Amniotic stem cell (primary cell): Measurements from ENCODE around the gene MCM5.
"Not testable (repeated sequence)": the region's sequence is repeated elsewhere in the genome, so short reads cannot be mapped to it uniquely, and the experiment has no call there.

ENCODE experiments used
- DNase-seq: peaks from one replicate; lab custom pipeline; 2025; lab: John Stamatoyannopoulos, UW

Gene MCM5

GRCh38 chr22:35379146-35379993 is 20.6 kb upstream of the MCM5 start:
- DNase-seq = no peak

DNA sequence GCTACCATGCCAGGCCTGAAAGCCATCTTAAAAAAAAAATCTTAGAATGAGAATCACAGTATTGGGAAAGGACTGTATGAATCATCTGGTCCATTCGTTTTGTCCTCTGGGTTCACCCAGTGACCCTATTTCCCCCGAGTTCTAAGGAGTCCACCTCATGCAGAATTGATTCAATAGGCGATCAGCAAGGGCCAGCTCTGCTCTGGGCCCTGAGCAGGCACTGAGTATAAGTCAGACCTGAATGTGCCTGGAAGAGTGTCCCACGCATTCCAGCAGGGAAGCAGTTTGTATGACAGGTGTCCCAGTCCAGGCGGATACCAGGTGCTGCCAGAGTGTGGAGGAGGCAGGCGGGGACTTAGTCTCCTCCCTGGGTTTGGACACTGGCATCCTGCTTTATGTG is 19.9 kb upstream of the MCM5 start:
- DNase-seq = no peak

GRCh38 chr22:35380537-35381423 is 19.2 kb upstream of the MCM5 start, which contains the start of gene HMOX1:
TSS of gene HMOX1 (plus strand) at chr22:35381096. CDS start at chr22:35381174, 78 bp downstream.
- DNase-seq = peak; percentile 72

DNA sequence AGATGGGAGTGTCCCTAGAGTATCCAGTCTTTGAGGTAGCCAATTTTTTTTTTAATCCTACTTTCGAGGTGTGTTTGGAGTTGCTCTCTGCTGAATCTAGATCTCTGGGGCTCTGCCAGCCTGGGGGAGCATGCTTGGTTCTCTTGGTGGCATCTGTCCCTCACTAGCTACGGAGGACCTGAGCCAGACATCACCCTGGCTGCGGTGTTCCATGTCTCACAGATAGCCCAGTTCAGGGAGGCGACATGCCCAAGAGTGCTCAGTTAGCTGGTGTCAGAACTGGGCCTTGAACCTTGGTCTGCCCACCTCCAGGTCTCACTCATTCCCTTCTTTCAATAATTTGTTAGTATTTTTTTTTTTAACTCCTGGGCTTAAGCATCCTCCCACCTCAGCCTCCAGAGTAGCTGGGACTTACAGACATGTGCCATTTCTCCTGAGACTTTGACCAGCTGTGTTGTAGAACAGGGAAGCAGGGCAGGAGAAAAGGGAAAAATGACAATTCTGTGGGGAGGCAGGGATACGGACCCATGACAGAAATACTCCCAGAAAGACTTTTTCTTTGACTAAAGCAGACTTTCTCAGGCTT is 18.4 kb upstream of the MCM5 start:
- no peak for DNase-seq

GRCh38 chr22:35383679-35384071 is 16.3 kb upstream of the MCM5 start:
- DNase-seq = no peak

GRCh38 chr22:35384527-35384926 is 15.4 kb upstream of the MCM5 start:
- DNase-seq = no peak

DNA sequence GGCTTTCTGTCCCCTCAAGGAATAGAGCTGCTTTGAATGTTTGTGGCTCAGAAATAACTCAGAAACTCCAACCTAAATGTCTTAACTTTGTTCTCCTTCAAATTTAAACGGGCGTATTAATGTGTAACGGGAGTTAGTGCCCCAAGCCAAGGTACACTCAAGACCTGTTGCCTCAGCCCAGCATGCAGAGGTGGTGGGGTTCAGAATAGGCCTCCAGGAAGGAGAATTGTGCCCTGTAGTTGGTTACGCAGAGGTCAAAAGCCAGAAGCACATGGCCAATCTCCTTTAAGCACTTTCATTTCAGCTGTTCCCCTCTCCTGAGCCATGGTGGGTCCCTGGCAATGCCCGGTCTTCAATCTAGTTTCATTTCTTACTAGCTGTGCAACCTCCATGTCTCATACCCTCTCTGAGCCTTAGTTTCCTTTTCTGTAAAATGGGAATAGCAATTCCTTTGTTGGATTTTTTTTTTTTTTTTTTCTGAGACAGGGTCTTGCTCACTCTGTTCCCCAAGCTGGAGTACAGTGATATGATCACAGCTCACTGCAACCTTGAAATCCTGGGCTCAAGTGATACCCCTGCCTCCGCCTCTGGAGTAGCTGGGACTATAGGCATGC is 14.9 kb upstream of the MCM5 start:
- no peak for DNase-seq

DNA sequence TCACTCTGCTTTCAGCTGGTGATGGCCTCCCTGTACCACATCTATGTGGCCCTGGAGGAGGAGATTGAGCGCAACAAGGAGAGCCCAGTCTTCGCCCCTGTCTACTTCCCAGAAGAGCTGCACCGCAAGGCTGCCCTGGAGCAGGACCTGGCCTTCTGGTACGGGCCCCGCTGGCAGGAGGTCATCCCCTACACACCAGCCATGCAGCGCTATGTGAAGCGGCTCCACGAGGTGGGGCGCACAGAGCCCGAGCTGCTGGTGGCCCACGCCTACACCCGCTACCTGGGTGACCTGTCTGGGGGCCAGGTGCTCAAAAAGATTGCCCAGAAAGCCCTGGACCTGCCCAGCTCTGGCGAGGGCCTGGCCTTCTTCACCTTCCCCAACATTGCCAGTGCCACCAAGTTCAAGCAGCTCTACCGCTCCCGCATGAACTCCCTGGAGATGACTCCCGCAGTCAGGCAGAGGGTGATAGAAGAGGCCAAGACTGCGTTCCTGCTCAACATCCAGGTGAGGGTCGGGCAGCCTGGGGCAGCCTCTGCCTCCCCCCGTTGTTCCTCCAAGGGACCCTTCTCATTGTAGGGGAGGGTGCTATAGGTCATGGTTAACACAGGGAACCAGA is 13.2 kb upstream of the MCM5 start:
- no peak for DNase-seq

DNA sequence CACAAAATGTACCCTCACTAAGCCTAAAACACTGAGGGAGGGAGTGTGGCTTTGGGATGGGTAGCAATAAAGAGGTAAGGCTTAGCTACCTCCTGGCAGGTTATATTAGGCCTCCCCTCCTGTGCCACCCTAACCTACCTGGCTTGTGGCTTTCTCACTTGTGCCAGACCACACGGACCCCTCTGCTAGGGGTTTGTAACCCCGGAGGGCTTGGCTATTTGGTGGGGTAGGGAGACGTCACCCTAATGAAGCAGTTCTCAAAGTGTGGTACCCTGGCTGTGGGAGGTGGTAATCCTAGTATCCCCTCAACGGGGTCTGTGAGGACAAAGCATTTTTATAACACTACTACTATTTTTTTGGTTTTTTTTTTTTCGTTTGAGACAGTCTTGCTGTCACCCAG is 9.0 kb upstream of the MCM5 start:
- no peak for DNase-seq

DNA sequence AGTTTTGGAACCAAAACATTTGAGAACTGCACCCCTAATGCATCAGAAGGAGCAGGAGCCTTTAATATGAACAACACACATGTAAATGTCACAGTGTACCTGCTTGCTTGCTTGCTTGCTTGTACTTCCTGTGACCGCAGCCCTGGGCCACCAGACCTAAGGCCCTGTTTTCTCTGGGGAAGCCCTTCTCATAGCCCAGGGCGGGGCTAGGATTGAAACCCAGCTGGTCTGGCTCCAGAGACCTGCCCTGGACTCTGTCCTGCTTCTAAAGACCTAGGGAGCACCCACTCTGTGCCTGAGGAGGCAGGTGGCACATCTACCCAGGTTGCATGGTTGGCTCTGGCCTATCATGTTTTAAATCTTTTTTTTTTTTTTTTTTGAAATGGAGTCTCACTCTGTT is 7.6 kb upstream of the MCM5 start:
- no peak for DNase-seq

DNA sequence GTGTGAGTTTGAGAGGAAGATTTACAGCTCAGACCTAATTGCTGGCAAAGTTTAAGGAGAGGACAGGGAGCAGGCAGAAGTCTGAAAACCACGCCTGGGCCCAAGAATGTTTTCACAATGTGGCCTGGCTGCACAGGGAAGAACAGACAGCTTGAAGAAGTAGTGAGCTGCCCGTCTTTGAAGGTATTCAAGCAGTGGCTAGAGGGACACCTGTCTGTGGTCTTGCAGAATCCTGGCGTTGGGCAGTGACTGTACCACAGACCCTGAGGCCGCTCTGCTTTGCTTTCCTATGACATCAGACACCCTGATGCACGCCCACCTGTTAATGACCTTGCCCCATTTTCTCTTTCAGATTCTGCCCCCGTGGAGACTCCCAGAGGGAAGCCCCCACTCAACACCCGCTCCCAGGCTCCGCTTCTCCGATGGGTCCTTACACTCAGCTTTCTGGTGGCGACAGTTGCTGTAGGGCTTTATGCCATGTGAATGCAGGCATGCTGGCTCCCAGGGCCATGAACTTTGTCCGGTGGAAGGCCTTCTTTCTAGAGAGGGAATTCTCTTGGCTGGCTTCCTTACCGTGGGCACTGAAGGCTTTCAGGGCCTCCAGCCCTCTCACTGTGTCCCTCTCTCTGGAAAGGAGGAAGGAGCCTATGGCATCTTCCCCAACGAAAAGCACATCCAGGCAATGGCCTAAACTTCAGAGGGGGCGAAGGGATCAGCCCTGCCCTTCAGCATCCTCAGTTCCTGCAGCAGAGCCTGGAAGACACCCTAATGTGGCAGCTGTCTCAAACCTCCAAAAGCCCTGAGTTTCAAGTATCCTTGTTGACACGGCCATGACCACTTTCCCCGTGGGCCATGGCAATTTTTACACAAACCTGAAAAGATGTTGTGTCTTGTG is 6.6 kb upstream of the MCM5 start:
- DNase-seq = no peak

GRCh38 chr22:35394011-35394312 is 6.0 kb upstream of the MCM5 start:
- no peak for DNase-seq

DNA sequence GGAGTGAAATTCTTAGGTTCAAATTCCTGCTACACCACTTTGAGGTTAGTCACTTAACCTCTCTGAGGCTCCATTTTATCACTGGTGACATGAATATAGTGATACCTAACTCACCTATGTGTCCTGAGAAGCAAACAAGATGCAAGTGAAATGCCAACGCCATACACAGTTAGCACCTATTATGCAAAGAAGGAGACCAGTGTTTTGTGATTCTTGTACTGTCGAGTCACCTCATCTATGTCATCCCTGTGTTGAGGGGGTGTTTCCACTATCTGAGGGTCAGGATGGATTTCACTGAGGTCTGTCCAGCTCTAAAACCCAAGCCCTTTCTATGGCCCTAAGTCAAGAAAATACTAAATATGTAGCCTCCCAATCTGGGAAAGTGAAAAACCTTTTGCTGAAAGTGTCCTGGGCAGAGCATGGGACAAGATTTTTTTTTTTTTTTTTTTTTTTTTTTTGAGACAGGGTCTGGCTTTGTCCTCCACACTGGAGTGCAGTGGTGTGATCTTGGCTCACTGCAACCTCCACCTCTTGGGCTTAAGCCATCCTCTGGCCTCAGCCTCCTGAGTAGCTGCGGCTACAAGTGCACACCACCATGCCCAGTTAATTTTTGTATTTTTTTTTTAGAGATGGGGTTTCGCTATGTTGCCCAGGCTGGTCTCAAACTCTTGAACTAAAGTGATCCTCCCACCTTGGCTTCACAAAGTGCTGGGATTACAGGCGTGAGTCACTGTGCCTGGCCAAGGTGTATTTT is 5.0 kb upstream of the MCM5 start:
- no peak for DNase-seq

- DNase-seq = not testable (repeated sequence)
Measured at GRCh38 chr22:35396622-35397021, 3.3 kb upstream of the MCM5 start.

DNA sequence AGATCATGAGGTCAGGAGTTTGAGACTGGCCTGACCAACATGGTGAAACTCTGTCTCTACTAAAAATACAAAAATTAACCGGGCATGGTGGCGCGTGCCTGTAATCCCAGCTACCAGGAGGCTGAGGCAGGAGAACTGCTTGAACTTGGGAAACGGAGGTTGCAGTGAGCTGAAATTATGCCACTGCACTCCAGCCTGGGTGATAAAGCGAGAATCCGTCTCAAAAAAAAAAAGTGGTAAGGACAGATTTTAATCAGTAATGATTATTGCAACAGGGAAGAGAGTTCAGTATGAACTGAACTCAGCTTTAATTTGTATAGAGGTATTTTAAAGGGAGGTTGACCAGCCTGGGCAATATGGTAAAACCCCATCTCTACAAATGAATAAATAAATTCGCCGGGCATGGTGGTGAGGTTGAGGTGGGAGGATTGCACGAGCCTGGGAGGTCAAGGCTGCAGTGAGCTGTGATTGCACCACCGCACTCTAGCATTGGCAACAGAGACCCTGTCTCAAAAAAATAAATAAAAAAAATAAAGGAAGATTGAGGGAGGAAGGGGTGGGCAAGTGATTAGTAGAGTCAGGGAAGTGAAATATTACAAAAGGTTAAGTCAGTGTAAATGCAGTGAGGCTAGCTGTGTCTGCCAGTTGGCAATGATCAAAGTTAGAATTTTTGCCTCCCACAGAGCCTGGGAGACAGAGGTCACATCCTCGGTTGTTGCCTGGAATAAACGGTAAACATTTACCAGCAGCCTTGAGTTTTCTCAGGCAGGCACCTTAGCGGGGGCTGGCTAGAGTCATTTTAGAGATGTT is 2.6 kb upstream of the MCM5 start:
- DNase-seq = no peak

- DNase-seq = no peak
Measured at GRCh38 chr22:35398591-35398973, 1.4 kb upstream of the MCM5 start.

DNA sequence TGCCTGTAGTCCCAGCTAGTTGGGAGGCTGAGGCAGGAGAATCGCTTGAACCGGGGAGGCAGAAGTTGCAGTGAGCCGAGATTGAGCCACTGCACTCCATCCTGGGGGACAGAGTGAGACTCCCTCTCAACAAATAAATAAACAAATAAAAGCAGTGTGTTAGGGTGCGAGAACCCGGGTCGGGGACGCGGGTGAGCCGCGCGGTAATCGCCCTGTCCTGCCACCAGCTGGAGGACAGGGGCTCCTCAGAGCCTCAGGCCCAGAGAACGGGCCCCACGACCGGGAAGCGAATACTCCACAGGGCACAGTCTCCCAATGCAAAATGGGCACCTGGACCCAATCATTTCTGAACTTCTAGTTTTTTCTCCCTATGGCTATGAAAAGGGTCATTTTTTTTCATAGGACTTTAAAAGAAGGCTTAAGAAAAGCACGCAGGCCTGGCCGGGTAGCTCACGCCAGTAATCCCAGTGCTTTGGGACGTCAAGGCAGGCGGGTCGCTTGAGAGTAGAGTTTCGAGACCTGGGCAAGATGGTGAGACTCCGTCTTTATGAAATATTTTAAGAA is 744 bp upstream of the MCM5 start:
- DNase-seq = no peak

DNA sequence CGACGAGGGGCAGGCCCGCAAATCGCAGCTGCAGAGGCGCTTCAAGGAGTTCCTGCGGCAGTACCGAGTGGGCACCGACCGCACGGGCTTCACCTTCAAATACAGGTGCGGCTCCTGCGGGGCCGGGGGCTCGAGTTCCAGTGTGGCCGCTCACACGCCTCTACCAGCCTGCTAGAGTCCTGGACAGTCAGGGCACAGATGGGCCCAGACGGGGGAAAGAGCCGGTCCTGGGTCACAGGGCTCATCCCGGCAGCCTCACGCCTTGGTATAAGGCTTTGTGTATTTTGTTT is 506 bp downstream of the MCM5 start:
- no peak for DNase-seq

DNA sequence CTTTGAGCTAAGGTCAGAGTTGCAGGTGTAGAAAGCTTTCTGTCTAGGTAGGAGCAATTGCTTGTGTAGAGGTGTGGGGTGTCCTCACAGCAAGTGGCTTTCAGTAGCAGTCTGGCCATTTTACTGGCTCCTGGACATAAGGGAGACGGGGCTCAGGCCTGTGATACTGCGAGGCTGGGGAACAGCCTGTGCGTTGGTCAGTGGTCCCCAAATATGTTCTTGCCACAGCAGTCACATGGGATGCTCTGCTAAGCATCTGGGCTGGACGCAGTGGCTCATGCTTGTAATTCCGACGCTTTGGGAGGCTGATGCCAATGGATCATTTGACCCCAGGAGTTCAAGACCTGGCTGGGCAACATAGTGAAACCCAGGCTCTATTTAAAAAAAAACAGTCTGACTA is 1.9 kb downstream of the MCM5 start:
- no peak for DNase-seq
